GM18909 (cell line): ENCODE measurements around the gene TMEM9B.
"Not testable (repeated sequence)": the region's sequence is repeated elsewhere in the genome, so short reads cannot be mapped to it uniquely, and the experiment has no call there.

ENCODE experiments used
- ATAC-seq: cut with Tn5 transposase; IDR thresholded peaks from one replicate; pipeline ENCODE4 v1.9.1; 2021; ENCODE audit warnings: mild to moderate bottlenecking; ENCODE audit not compliant: unreplicated experiment, poor library complexity

Gene TMEM9B

DNA sequence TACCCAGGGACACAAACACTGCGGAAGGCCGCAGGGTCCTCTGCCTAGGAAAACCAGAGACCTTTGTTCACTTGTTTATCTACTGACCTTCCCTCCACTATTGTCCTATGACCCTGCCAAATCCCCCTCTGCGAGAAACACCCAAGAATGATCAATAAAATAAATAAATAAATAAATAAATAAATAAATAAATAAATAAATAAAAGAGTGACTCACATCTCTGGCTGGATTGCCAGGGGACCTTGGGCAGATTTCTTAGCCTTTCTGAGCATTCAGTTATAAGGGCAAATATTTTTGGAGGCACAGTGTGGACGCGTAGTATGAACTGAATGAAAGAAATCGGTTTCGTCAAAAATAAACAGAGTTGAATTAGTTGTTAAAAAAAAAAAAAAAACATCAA is 15.1 kb upstream of the TMEM9B start:
- ATAC-seq, result not testable (repeated sequence)

DNA sequence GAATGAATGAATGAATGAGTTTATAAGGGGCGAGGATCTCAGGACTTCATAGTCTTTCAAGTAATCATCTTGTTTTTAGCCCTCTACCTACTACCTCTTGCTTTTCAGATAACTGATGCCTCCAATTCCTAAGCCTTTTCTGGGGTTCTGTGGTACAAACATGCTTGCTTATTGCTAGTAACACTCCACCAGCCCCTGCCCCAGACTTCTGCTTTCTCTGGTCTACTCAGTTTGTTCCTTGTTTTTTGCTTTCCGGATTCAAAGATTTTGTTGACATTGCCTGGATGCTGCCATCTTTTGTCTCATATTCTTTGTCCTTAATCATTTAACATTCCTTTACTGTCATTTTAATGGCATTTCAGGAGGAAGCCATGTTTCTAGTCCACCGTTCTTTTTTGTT is 8.9 kb upstream of the TMEM9B start:
- ATAC-seq, result no peak

DNA sequence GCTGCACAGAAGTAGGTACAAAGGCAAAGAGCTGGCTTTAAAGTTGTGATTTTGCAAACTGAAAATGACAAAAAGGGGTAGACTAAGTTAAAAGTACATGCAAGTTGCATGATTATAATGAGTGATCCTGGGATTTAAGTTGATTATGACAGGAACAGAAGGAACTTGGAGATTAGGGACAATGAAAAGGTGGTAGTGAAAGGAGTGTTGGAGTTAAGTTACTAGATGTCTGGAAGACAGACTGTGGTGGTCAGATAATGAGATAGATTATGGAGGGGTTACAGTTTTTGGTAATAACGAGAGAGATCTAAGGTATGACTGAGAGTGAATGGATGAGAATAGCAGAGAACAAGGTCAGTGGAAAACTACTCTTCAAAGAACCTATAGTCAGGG is 7.7 kb upstream of the TMEM9B start:
- no peak for ATAC-seq

DNA sequence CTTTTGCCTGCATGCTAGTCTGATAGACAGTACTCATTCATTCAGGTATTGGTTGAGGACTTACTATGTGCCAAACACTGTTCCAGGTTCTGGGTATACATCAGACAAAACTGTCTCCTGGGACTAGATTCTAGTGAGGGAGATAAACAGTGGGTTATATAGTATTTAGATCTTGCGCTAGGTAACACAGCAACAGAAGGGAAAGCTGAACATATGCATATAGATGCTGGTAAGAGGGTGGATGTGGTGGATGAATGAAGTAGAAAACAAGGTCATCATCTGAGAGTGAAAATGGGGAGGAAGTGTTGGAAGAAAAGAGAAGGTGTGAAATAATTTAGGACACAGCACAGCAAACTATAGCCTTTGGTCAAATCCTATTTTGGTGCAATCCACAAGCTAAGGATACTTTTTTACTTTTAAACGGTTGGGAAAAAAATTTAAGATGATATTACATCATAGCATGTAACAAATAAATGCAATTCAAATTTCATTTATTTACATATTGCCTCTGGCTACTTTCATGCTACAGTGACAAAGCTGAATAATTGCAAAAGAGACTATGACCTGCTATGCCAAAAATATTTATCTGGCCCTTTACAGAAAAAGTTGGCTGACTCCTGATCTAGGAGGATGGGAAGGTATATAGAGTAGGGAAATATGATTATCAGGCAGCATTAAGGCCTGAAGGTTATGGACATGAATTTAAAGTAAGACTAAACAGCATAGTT is 7.1 kb upstream of the TMEM9B start:
- ATAC-seq, result no peak

DNA sequence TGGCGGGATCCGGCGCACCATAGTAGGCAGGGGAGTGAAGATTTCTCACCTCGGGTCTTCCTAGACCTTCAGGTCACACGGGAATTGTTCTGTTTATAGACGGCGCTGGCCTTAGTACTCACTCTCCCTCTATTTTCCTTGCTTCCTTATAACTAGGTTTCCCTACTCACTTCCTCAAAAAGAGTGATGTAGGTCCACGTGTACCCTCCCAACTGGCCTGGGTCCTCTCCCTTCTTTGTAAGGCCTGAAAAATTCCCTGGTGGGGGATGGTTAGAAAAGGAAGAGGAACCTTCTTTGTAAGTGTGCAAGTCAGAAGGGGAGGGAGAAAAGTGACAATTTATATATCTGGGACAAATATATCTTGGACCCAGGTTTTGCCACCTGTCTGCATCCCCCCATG is 2.9 kb upstream of the TMEM9B start:
- ATAC-seq, result no peak

DNA sequence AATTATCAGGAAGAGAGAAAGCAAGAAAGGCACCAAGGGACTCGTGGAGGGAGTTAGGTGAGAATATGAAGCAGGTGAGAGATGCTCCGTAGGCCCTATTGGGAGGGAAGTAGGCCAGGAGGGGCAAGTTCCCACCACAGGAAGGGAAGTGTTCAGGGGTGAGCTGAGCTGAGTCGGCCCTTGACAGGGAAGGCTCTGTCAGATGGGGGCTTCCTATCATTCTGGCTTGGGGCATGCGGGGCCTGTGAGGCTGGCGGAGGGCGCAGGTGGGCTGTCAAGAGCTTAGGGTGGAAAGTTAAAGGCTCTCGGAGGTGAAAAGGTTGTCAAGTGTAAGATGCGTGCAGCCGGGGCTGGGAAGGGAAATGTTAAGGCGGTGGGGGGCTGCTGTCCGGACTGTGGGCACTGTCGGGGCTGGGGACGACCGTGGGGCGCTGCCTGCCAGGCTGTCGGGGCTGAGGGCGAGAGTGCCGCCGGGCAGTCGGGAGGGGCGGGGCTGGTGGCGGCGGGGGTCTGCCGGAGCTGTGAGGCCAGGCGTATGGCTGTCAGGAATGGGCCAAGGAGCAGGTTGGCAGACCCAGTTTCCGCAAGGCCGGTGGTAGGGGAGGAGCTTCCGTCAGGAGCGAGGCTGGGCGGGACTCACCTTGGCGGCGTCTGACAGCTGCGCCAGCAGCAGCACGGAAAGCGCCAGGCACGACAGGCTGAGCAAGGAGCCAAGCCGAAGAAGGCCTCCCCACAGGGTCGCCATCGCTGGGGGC is 496 bp downstream of the TMEM9B start:
- peak; percentile 67 for ATAC-seq

DNA sequence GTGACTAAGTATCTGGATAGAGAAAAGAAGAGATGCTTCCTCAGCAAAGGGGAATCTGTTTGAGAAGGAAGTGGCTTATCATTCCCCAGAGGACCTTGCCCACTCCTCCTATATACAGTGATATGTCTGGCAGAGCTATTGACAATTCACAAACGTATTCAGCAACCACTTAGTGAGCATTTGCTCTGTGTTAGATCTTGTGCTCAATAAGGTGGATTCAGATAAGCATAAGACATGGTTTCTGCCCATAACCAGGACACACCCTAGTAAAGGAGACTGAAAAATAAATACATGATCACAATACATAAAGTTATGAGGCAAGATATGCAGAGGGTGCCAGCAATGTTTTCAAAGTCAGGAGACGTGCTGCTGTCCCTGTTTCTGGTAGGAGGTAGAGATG is 1.4 kb downstream of the TMEM9B start:
- ATAC-seq, result no peak

DNA sequence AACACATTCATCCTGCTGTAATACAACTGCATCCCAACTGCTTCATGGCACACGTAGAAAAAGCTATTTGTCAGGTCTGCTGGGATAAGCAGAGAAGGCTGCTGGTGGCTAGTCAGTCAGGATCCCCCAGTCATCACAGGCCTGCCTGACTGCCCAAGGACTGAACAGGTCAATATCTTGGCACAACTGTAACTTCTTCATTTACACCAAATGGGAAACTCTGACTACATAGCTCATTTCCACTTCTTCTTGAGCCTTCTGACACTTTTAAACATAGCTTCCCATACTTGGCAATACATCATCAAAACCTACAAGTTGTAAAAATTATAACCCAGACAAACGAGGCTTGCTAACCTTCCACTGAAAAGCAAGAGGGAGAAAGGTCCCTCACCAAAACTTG is 2.8 kb downstream of the TMEM9B start:
- no peak for ATAC-seq

DNA sequence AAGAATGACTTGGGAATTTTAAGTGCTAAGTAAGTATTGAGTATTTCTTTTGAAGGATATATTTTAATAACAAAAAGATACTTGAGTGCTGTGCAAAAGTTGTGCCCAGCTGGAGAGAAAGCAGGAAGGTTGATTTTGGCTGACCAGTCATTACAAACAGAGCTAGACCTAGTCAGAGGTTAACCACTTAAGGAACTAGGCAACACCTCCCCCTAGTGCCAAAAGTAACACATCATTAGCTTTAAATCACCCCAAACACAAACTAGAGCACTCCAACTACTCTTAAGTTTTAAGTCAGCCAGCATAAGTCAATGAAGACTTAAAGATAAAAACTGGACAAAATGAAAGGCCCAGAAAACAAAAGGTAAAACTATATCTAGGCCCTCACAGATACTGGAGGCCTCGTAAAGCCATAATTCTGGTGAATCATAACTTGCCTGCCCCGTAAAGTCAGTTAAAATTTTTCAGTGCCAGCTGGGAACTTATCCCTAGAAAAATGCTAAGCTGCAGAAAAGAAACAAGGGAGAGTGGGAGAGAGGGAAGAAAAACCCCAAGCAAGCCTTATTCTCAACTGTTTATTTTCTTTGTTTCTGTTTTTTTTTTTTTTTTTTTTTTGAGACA is 4.6 kb downstream of the TMEM9B start:
- peak; percentile 45 for ATAC-seq

DNA sequence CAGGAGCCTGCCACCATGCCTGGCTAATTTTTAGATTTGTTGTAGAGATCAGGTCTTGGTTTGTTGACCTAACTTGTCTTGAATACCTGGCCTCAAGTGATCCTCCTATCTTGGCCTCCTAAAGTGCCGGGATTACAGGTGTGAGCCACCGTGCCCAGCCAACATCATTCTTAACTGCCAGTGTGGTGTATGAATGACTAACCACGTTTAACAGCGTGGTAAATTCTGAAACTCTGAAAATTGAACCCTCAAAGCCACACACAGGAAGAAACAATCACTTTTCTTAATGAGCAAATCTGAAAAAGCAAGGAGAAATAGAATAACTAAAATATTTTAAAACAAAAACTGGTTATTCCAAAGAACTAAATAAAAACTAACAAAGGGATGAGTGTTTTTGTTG is 7.4 kb downstream of the TMEM9B start:
- ATAC-seq, result no peak

DNA sequence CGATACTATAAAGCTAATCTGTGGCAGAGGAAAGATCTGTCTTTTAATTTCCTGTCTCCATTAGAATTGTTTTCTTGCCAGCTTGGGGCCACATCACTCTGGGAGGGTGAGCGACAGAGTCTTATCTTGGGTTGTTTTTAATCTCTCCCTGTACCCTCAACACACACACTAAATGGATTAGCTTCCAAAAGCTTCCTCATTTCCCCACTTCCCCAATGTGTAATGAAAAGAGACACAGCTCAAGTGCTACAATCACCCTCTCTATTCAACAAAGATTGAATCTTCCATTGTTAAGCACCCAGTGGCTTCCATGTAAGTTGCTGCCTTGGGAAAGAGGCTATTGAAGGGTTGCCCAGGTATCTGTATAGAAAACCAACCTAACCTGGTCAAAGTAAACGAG is 15.4 kb downstream of the TMEM9B start:
- ATAC-seq, result no peak

DNA sequence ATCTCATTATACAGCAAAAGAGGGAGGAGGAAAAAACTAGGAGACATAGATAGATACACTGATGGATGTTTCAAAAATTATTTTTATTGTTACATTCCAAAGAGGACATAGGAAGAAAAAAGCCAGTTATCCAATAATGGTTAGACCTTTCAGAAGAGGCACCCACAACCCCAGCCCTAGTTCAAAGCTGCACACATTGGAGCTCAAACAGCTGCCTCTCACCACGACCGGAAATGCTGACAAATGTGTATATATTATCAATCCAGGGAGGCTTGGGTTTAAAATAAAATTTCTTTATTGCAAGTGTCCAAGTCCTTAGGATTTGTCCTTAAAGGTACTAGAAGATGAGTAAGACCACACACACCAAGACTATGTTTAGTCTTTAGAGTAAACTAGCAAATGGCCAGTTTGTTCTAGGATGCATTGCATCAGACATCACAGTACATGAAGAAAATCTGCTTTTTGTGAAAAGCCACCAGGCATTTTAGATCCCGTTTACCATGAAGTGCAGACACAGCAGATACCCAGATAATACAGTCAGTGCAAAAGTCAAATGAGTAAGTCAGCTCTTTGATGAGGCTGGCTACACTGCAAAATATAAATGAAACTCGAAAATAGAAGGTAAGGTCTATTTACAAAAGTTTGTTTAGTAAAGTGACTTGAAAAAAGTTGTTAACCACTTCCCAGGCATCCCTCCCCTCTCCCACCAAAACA is 16.9 kb downstream of the TMEM9B start:
- ATAC-seq, result no peak

DNA sequence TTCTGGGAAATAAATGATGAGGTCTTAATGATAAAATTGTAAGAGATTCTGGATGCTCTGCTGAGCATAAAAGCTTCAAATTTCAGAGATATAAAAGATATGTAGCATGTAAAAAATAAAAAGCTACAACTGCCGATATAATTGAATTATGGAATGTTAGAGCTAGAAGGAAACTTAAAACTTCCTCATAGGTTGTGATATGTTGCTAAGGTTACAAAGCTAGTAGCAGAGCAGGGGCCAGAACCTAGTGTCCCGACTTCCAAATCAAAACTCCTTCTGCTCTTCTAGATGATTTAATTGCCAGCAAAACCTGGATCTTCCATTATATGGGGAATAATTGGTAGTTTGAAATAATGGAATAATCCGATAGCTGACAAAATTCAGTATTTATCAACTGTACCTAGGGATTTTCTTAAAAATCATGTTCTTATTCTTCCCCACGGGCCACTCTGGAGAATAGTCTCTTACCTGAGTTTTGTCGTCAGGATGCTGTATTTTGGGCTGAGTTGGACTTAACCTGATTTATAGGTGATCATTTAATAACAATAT is 21.6 kb downstream of the TMEM9B start, which contains the start of gene ASCL3:
Gene ASCL3 (minus strand): TSS at position 499 of the 549 bp plus-strand sequence. CDS start 4,855 bp downstream, outside the sequence.
- no peak for ATAC-seq

DNA sequence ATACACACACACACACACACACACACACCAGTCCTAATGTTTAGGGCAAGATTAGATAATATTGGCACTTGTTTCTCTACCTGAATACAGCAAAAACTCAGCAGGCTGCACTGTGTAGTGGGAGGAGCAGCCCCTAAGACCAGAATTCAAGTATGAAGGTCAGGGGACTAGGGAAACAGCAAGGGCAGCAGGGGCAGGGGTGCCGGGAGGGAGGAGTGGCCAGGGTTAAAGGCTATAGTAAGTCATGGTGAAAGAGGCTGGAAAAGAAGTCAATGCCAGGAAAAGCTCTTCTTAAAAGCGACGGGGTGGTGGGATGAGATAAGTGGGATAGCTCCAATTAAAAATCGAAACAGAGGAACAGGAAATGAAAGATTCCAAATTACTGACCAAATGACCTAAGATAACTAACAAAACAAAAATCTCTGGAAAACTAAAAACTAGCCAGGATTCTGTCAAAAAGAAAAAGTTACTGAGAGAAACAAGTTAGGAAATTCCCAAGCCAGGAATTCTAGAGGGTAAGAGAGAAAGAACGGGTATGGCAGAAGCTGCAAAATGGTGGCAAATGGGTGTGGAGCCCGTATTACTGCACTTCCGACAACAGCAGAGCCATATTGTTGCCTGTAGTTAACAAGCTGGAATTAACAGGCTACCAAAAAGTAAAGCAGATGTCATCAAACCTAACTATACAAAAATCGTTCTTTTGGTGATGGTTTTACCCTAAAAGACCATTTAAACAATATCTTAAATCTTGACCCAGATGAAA is 22.7 kb downstream of the TMEM9B start:
- ATAC-seq, result no peak

DNA sequence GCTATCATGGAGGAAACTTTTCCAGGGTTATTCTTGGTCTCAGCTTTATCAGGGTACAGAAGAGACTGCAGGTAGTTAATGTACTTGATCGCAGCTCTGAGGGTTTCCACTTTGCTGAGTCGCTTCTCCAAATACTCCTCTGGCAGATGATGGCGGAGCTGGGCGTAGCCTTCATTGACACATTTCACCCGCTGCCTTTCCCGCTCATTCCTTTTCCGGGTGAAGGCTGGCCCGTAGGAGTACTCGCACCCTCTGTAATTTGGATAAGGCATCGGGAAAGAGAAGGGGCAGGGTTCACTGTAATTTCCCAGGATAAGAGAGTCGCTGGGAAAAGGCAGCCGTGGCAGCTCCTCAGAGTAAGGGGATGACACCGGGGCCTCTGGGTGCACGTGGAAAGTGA is 26.6 kb downstream of the TMEM9B start:
- no peak for ATAC-seq

DNA sequence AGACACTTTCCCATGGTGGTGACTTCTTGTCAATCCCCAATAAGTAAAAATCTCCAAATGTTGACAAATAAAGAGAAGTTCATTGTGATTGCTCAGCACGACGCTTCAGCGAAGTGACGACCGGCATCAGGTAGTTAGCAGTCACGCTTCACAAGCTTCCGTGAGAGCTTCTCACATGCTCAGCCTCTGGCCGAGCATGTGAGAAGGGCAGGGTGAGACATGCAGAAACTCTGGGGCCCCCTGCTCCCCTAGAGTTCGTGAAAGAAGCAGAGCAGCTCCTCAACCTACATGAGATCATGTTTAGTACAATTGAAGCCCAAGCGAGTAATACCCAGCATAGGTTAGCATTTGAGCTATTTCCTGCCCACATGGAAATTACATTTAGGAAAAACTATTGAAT is 27.1 kb downstream of the TMEM9B start:
- ATAC-seq, result no peak

DNA sequence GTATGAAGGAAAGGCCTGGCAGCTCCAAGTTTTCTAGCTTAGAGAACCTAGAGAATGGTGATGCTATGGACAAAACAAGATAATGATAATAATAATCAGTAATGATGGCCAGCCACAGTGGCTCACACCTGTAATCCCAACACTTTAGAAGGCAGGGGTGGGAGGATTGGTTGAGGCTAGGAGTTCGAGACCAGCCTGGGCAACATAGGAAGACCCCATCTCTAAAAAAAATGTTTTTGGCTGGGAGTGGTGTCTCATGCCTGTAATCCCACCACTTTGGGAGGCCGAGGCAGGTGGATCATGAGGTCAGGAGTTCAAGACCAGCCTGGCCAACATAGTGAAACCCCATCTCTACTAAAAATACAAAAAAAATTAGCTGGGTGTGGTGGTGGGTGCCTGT is 28.5 kb downstream of the TMEM9B start:
- not testable (repeated sequence) for ATAC-seq

DNA sequence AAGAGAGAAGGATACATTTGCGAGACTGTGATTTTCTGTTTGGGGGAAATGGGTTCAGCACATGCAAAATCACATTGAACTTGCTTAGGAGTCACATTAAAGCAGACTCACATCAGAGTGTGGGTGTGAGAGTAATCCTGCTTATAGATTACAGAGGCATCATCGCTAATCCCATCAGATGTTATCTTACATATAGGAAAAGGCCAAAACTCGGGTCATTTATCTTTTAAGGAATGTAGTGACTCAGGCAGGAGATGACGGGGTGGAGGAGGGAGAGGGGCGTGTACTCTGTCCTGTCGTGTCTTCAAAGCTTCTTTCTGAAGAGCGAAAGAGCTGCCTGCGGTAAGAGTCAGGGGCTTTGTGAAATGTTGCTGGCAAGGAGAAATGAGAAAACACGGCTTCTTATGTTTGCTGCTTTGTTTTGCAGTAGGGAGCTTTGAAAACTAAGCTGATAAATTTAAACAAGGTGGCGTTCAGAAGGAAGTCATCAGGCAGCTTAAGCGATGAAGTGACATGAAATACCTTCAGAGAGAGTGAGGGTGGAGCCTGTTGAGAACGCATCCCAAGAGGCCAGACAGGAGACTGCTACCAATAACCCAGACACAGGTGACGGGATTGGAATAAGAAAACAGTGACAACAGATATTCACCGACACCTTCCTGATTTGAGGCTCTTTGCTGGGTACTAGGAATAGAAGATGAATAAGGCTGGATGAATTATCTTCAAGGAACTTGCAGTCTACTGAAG is 29.3 kb downstream of the TMEM9B start:
- no peak for ATAC-seq

DNA sequence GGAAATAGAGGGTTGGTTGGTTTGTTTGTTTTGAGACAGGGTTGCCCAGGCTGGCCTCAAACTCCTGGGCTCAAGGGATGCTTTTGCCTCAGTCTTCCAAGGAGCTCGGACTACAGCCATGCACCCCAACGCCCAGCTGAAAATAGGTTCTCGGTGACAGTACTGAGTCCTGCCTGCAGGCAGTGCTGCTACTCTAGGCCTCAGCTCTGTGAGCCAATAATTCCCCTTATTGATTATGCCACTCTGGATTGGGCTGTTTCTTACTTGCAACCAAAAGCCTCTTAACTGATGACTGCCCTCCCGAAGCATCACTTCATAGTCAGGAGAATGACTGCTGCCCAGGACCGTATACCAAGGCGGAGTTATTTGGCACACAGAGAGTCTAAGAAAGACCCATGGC is 30.3 kb downstream of the TMEM9B start:
- ATAC-seq, result no peak
